Vagina (tissue), 2 donors: ENCODE data around the gene CAMKK1.

ENCODE experiments used
- CTCF ChIP-seq, 3 experiments: fragments of 450-650 bp in 2 of 3; fragments of 200-600 bp in 1 of 3; sonication (generic) in 1 of 3; IDR thresholded peaks; one replicate each; pipeline ENCODE4 v1.5.1; 2017 to 2019; ENCODE audit warnings: antibody characterized with exemption in 3 of 3, mild to moderate bottlenecking in 2 of 3, moderate library complexity in 2 of 3
- POLR2A ChIP-seq, 2 donors: fragments of 450-650 bp; IDR thresholded peaks; one replicate each; pipeline ENCODE4 v1.6.1; 2017; ENCODE audit warnings: antibody characterized with exemption in 2 of 2, mild to moderate bottlenecking in 2 of 2, moderate library complexity in 2 of 2

- TF ChIP-seq CTCF (IDR thresholded peaks at IDR 0.05) (no peak), POLR2A (IDR thresholded peaks at IDR 0.05) (no peak)
These were observed 7.6 kb downstream of the CAMKK1 start for GRCh38 chr17:3885271-3885670.
